Neural crest cell (in vitro differentiated cells): Measurements from ENCODE around the gene RHEBL1. TPM values are rescaled to one million over a fixed set of nuclear protein-coding genes. Genes with fewer than 3 reads are reported as not detected.

ENCODE experiments used
- DNase-seq: peaks from one replicate; pipeline ENCODE4 v3.0.0; 2021; ENCODE audit warnings: low read depth, mixed read lengths, low spot score
- H3K27ac Mint-ChIP-seq: one replicate; pipeline ENCODE4 v1.8.0; 2021; ENCODE audit warnings: mild to moderate bottlenecking, mixed read lengths; ENCODE audit not compliant: unreplicated experiment
- H3K27me3 Mint-ChIP-seq: 2 replicates; pipeline ENCODE4 v1.8.0; 2021; ENCODE audit warnings: low read depth, mild to moderate bottlenecking, mixed read lengths
- H3K36me3 Mint-ChIP-seq: 2 replicates; pipeline ENCODE4 v1.8.0; 2021; ENCODE audit warnings: low read depth, mild to moderate bottlenecking, mixed read lengths
- H3K4me1 Mint-ChIP-seq: 2 replicates; pipeline ENCODE4 v1.8.0; 2021; ENCODE audit warnings: mixed read lengths
- H3K4me3 Mint-ChIP-seq: one replicate; pipeline ENCODE4 v1.8.0; 2021; ENCODE audit warnings: mild to moderate bottlenecking, mixed read lengths
- H3K9me3 Mint-ChIP-seq: 2 replicates; pipeline ENCODE4 v1.8.0; 2021; ENCODE audit warnings: mixed read lengths
- total RNA-seq: library from RNA; stranded (reverse); gene quantifications from 2 replicates; pipeline ENCODE4 v1.2.1, GENCODE V29; 2021
- TF ChIP-seq, protein P1 (sequence below): fragments of 200-600 bp; sonication (generic); conservative IDR thresholded peaks from 2 replicates; pipeline ENCODE4 v1.5.0; 2021; ENCODE audit warnings: antibody characterized with exemption, mild to moderate bottlenecking

Gene RHEBL1
- total RNA-seq, 1 donor from 2014 or later, result 2.1 TPM

DNA sequence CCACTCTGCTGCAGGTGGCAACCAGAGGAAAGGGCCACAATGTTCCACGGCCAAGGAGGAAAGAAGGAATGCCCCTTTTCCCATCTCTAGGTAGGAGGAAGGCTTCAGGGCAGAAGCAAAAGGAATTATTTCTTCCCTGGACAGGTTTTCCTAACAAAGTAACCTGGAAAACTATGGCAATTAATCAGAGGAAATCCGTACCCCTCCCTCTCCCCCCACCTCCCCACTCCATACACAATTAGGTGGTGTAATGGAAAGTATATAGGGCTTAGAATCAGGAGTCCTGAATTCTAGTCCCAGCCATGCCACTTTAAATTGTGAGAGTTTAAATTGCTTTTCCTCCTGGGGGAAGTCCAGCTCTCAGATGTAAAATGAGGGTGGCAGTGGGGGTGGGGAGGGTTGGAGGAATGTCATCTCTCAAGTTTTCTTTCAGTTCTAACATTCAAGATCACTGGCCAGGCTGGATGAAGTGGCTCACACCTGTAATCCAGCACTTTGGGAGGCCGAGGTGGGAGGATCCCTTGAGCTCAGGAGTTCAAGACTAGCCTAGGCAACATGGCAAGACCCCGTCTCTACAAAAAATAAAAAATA, 23.1 kb upstream of the RHEBL1 start:
- DNase-seq, result no peak
- Mint-ChIP-seq H3K9me3 (no peaks in the 10 kb centered on the region), H3K27ac (peak overlapping the region; percentile 100), H3K27me3 (peaks cover 72% of the 10 kb centered on the region), H3K36me3 (peaks cover 3% of the 10 kb centered on the region), H3K4me3 (peak overlapping the region; percentile 89), H3K4me1 (peaks cover 59% of the 10 kb centered on the region)
- TF ChIP-seq, protein P1, sequence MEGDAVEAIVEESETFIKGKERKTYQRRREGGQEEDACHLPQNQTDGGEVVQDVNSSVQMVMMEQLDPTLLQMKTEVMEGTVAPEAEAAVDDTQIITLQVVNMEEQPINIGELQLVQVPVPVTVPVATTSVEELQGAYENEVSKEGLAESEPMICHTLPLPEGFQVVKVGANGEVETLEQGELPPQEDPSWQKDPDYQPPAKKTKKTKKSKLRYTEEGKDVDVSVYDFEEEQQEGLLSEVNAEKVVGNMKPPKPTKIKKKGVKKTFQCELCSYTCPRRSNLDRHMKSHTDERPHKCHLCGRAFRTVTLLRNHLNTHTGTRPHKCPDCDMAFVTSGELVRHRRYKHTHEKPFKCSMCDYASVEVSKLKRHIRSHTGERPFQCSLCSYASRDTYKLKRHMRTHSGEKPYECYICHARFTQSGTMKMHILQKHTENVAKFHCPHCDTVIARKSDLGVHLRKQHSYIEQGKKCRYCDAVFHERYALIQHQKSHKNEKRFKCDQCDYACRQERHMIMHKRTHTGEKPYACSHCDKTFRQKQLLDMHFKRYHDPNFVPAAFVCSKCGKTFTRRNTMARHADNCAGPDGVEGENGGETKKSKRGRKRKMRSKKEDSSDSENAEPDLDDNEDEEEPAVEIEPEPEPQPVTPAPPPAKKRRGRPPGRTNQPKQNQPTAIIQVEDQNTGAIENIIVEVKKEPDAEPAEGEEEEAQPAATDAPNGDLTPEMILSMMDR, result no peak

DNA sequence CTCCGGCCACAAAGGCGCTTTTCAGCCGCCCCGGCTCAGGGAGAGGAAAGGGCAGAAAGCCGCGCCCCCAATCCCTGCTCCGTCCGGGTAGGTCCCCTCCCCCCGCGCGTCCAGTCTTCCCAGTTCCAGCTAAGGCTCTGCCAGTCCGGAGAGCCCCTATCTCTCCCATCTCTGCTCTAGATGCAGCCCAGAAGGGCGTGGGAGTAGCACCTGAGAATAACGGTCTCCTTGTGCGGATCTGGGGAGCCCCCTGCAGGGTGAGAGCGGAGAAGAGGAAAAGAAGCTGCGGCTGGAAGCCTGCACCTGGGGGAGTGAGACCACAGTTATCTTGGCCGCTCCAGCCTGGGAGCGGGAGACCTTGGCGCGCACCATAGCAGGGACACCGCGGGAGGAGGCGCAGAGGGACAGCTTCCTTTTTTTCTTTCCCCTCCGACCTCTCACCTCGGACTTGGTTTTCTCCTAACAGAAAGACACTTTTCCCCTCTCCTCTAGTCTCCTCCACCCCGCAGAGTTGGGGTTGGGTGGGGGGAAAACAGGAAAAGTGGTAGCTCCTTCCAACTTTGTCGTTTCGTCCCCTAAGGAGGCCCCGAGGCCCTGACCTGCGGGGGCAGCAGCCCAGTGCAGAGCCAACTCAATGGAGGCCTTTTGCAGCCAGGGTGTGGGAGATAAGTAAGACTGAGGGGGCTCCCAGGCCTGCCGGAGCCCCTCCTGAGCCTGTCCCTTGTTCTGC, 22.5 kb upstream of the RHEBL1 start:
- H3K4me1 Mint-ChIP-seq, result peaks cover 59% of the 10 kb centered on the region

DNA sequence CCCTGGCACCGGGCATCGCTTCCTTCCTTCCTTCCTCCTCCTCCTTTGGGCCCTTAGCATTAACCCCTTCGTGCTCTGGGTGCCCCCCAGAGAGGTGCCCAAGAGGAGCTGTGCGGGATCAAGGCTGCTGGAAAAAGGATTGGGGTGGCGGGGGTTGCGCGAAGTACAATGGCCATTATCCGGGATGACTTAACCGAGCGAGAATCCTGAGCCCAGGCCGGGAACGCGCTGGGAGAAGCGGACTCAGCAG, 22.0 kb upstream of the RHEBL1 start:
- peaks cover 73% of the 10 kb centered on the region for H3K27me3 Mint-ChIP-seq
- peak overlapping the region; percentile 100 for H3K27ac Mint-ChIP-seq
- peaks cover 3% of the 10 kb centered on the region for H3K36me3 Mint-ChIP-seq
- peak overlapping the region; percentile 89 for H3K4me3 Mint-ChIP-seq
- TF ChIP-seq, protein P1, result no peak
- no peak for DNase-seq
- H3K9me3 Mint-ChIP-seq, result no peaks in the 10 kb centered on the region
- H3K4me1 Mint-ChIP-seq, result peaks cover 59% of the 10 kb centered on the region

More for the DNA sequence above, 22.5 kb upstream of the RHEBL1 start:
- H3K4me3 Mint-ChIP-seq, result peak overlapping the region; percentile 89
- peak overlapping the region; percentile 100 for H3K27ac Mint-ChIP-seq
- peak; percentile 73 for DNase-seq
- peaks cover 73% of the 10 kb centered on the region for H3K27me3 Mint-ChIP-seq
- peaks cover 3% of the 10 kb centered on the region for H3K36me3 Mint-ChIP-seq
- no peaks in the 10 kb centered on the region for H3K9me3 Mint-ChIP-seq
- TF ChIP-seq, protein P1, result peak; percentile 44

DNA sequence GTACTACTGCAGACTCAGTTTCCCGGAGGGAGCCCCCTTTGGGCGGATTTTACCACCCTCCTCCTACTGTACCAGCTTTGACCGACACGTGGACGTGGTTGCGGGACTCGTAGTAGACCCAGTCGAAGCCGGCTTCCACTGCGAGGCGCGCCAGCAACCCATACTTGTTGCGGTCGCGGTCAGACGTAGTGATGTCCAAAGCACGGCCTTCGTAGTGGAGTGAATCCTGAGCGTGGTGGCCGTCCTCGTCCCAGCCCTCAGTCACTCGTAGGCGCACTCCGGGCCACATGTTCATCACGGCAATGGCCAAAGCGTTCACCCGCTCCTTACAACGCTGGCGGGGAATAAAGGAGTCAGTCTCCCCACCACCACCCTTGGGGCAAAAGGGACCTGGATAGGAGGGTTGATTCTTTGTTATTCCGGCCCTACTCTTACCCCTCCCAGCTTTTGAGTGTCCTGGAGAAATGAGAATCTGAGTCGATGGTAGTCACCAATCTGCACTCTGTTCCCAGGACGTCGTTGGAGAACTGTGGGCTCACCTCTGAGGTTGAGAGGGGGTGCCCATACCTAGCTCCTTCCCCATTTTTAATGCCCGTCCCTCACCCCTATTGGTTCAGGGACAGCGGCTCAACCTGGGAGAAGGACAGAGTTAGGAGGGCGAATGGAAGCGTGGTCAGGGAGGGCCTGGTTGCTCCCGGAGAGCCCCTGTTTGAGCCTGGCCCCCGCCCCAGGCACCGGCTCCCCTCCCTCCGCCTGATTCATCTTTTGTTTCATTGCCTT, 21.5 kb upstream of the RHEBL1 start:
- Mint-ChIP-seq H3K27me3 (peaks cover 70% of the 10 kb centered on the region), H3K9me3 (no peaks in the 10 kb centered on the region), H3K4me3 (peak overlapping the region; percentile 89), H3K4me1 (peaks cover 59% of the 10 kb centered on the region), H3K27ac (peak overlapping the region; percentile 100), H3K36me3 (no peaks in the 10 kb centered on the region)
- DNase-seq, result no peak
- TF ChIP-seq, protein P1, result no peak

DNA sequence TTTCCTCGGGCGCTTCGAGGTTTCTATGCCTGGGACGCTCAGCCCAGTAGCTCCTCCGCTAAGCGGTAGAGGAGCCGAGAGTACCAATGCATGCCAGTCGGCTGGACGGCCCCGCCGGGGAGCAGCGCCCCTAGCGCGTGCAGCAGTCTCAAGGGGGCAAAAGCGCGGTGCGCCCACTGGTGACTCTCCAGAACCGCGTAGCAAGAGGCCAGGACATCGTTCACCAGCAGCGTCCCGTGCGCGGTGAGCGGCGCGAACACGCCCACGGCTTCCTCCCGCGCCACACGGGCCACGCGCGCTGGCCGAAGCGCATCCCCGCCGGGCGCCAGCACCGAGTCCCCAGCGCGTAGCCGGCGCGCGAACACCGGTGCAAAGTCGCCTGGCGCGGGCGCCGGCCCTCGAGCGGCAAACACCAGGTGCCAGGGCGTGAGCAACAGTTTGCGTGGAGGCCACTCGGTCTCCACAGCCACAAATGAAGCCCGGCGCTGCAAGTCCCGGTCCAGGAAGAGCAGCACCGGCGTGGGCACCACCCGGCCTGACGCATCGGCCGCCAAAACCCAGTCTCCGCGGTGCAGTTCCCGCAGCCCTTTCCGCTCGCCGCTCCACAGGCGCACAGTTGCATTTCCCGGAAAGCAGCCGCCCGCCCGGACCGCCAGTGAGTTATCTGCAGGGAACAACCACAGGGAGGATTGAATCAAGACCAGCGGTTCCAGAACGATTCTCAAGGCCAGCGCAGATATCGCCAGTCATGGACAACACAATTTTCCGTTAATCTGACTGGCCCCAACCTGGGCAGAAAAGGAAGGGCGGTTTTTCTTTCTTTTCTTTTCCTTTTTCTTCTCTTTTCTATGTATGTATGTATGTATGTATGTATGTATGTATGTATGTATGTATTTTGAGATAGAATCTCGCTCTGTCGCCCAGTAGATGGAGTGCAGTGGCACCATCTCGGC, 20.3 kb upstream of the RHEBL1 start:
- Mint-ChIP-seq H3K36me3 (no peaks in the 10 kb centered on the region), H3K9me3 (no peaks in the 10 kb centered on the region), H3K27me3 (peaks cover 64% of the 10 kb centered on the region), H3K4me1 (peaks cover 55% of the 10 kb centered on the region), H3K4me3 (peak overlapping the region; percentile 80), H3K27ac (peak overlapping the region; percentile 83)
- DNase-seq, result peak; percentile 36
- TF ChIP-seq, protein P1, result peak; percentile 37
